H1 (cell line): ENCODE results near the gene ALG6. TPM values are rescaled to one million over a fixed set of nuclear protein-coding genes. Genes with fewer than 3 reads are reported as not detected.
A peak's percentile ranks its signal among the peaks of the same experiment; 100 is the strongest.

ENCODE experiments used
- CTCF ChIA-PET: fragments of 300-600 bp; sonication (Branson Sonifier 250); formaldehyde crosslinking; loops from one replicate; lab custom pipeline; 2021; ENCODE audit not compliant: partially characterized antibody; lab: Charles Lee
- POLR2A ChIA-PET: fragments of 300-600 bp; sonication (Branson Sonifier 250); formaldehyde crosslinking; loops from one replicate; lab custom pipeline; 2021; ENCODE audit warnings: inconsistent platforms; ENCODE audit not compliant: partially characterized antibody; lab: Charles Lee
- DNase-seq, 2 experiments: peaks; one replicate each; pipeline versions ENCODE4 v3.0.0 to v3.0.0-alpha.2; 2010 to 2022; ENCODE audit warnings: low spot score in 2 of 2, low read depth in 1 of 2, mixed read lengths in 1 of 2
- FAIRE-seq: peaks from 2 replicates; lab custom pipeline; 2011; peaks lifted over from hg19 to GRCh38; lab: Jason Lieb, UNC
- H2AFZ ChIP-seq: 2 replicates; pipeline ENCODE4 v1.8.1; 2012; ENCODE audit warnings: low read length, inconsistent platforms
- H2AK5ac ChIP-seq: 2 replicates; pipeline ENCODE4 v1.6.1; 2013; ENCODE audit warnings: low read depth, low read length
- H2BK120ac ChIP-seq: replicated peaks from 2 replicates; pipeline ENCODE3; 2013; ENCODE audit warnings: low read depth, low read length, inconsistent platforms
- H2BK12ac ChIP-seq: 2 replicates; pipeline ENCODE4 v1.6.1; 2013; ENCODE audit warnings: low read depth, low read length
- H2BK15ac ChIP-seq: 2 replicates; pipeline ENCODE4 v1.6.1; 2013; ENCODE audit warnings: low read length
- H2BK20ac ChIP-seq: 2 replicates; pipeline ENCODE4 v1.6.1; 2013; ENCODE audit warnings: low read length
- H2BK5ac ChIP-seq: 2 replicates; pipeline ENCODE4 v1.6.1; 2013; ENCODE audit warnings: low read depth, low read length
- H3K14ac ChIP-seq: 2 replicates; pipeline ENCODE4 v1.6.1; 2013; ENCODE audit warnings: inconsistent platforms; ENCODE audit not compliant: insufficient read length
- H3K18ac ChIP-seq: 2 replicates; pipeline ENCODE4 v1.6.1; 2013; ENCODE audit warnings: low read length; ENCODE audit errors: extremely low read depth
- H3K23ac ChIP-seq: 2 replicates; pipeline ENCODE4 v1.6.1; 2013; ENCODE audit warnings: inconsistent platforms; ENCODE audit not compliant: insufficient read length
- H3K23me2 ChIP-seq: 2 replicates; pipeline ENCODE4 v1.6.1; 2013; ENCODE audit warnings: low read depth, low read length
- H3K27ac ChIP-seq: 2 replicates; pipeline ENCODE4 v1.6.1; 2011; ENCODE audit warnings: low read depth, low read length, inconsistent platforms
- H3K27me3 ChIP-seq, 4 experiments: replicated peaks in 1 of 4; 1 replicate in 1 of 4; 2 replicates in 3 of 4; pipeline versions ENCODE4 v1.6.1 to v1.8.1; 2011 to 2013; ENCODE audit warnings: low read length in 3 of 4, mild to moderate bottlenecking in 3 of 4, inconsistent platforms in 2 of 4, mixed read lengths in 2 of 4, moderate library complexity in 1 of 4; ENCODE audit not compliant: control insufficient read depth in 3 of 4, insufficient read depth in 3 of 4; ENCODE audit errors: extremely low read depth in 1 of 4
- H3K36me3 ChIP-seq, 4 experiments: 2 replicates each; pipeline versions ENCODE4 v1.6.1 to v1.8.1; 2011 to 2013; ENCODE audit warnings: mild to moderate bottlenecking in 4 of 4, low read length in 3 of 4, moderate library complexity in 2 of 4, control low read depth in 1 of 4, inconsistent platforms in 1 of 4; ENCODE audit not compliant: insufficient read depth in 4 of 4, control insufficient read depth in 2 of 4
- H3K4ac ChIP-seq: replicated peaks from 2 replicates; pipeline ENCODE3; 2013; ENCODE audit warnings: low read length, low read depth, mixed read lengths, inconsistent platforms; ENCODE audit not compliant: insufficient read length
- H3K4me1 ChIP-seq, 4 experiments: replicated peaks in 1 of 4; 1 replicate in 1 of 4; 2 replicates in 3 of 4; pipeline versions ENCODE4 v1.6.1 to v1.8.1; 2011 to 2013; ENCODE audit warnings: low read length in 3 of 4, inconsistent platforms in 2 of 4, mixed read lengths in 1 of 4; ENCODE audit not compliant: insufficient read depth in 4 of 4, control insufficient read depth in 3 of 4
- H3K4me2 ChIP-seq, 2 experiments: 2 replicates each; pipeline versions ENCODE4 v1.6.1 to v1.8.1; 2011 to 2013; ENCODE audit warnings: low read depth in 2 of 2, low read length in 2 of 2, control low read depth in 1 of 2, inconsistent platforms in 1 of 2, mild to moderate bottlenecking in 1 of 2; ENCODE audit not compliant: insufficient read depth in 1 of 2
- H3K4me3 ChIP-seq, 4 experiments: fragments of 200-600, 300-600 bp in 1 of 4; sonication (generic), shearing (Covaris generic), sonication (Bioruptor Twin) in 1 of 4; 2 replicates each; pipeline versions ENCODE4 v1.5.1 to v1.8.1; 2011 to 2016; ENCODE audit warnings: low read length in 4 of 4, low read depth in 3 of 4, control low read depth in 2 of 4, inconsistent platforms in 2 of 4, mild to moderate bottlenecking in 2 of 4, mixed read lengths in 1 of 4, moderate library complexity in 1 of 4; ENCODE audit not compliant: insufficient read depth in 2 of 4; ENCODE audit errors: extremely low read depth in 1 of 4
- H3K56ac ChIP-seq: replicated peaks from 2 replicates; pipeline ENCODE3; 2013; ENCODE audit warnings: low read depth, mild to moderate bottlenecking, mixed read lengths, low read length, inconsistent platforms; ENCODE audit not compliant: insufficient read length
- H3K79me1 ChIP-seq: 2 replicates; pipeline ENCODE4 v1.6.1; 2013; ENCODE audit warnings: low read depth, low read length, control low read depth
- H3K79me2 ChIP-seq, 2 experiments: 2 replicates each; pipeline versions ENCODE4 v1.6.1 to v1.8.1; 2012 to 2013; ENCODE audit warnings: low read length in 2 of 2, mild to moderate bottlenecking in 2 of 2, inconsistent platforms in 1 of 2; ENCODE audit not compliant: insufficient read depth in 2 of 2, control insufficient read depth in 1 of 2
- H3K9ac ChIP-seq, 4 experiments: replicated peaks in 1 of 4; 1 replicate in 1 of 4; 2 replicates in 3 of 4; pipeline versions ENCODE4 v1.6.1 to v1.8.1; 2011 to 2013; ENCODE audit warnings: low read depth in 3 of 4, low read length in 3 of 4, control low read depth in 2 of 4, mild to moderate bottlenecking in 2 of 4, moderate library complexity in 2 of 4, inconsistent platforms in 1 of 4; ENCODE audit errors: extremely low read depth in 1 of 4
- H3K9me3 ChIP-seq, 2 experiments: 2 replicates each; pipeline versions ENCODE4 v1.6.1 to v1.8.1; 2012 to 2013; ENCODE audit warnings: mild to moderate bottlenecking in 2 of 2, moderate library complexity in 2 of 2, control low read depth in 1 of 2, inconsistent platforms in 1 of 2, low read depth in 1 of 2, low read length in 1 of 2, mixed read lengths in 1 of 2; ENCODE audit not compliant: insufficient read depth in 2 of 2
- H4K20me1 ChIP-seq, 2 experiments: replicated peaks in 1 of 2; 2 replicates each; pipeline versions ENCODE3 to v1.8.1; 2011 to 2013; ENCODE audit warnings: inconsistent platforms in 2 of 2, low read length in 2 of 2, mild to moderate bottlenecking in 1 of 2; ENCODE audit not compliant: insufficient read depth in 2 of 2, control insufficient read depth in 1 of 2
- H4K5ac ChIP-seq: 2 replicates; pipeline ENCODE4 v1.6.1; 2013; ENCODE audit warnings: low read length, low read depth, mixed read lengths, inconsistent platforms; ENCODE audit not compliant: insufficient read length
- H4K8ac ChIP-seq: 2 replicates; pipeline ENCODE4 v1.8.0; 2013; ENCODE audit warnings: mild to moderate bottlenecking, moderate library complexity, low read length, inconsistent platforms; ENCODE audit not compliant: insufficient read depth; ENCODE audit errors: extremely low read depth
- H4K91ac ChIP-seq: replicated peaks from 2 replicates; pipeline ENCODE3; 2013; ENCODE audit warnings: low read length, mixed read lengths, inconsistent platforms; ENCODE audit not compliant: insufficient read length
- HDAC2 ChIP-seq, 2 experiments: fragments of 300-600 bp in 1 of 2; sonication (generic) in 1 of 2; IDR thresholded peaks; 2 replicates each; pipeline ENCODE4 v1.6.1; 2011 to 2012; ENCODE audit warnings: low read depth in 2 of 2, low read length in 2 of 2, mild to moderate bottlenecking in 2 of 2, moderate library complexity in 2 of 2, borderline replicate concordance in 1 of 2, inconsistent platforms in 1 of 2
- KDM1A ChIP-seq: fragments of 200-600, 300-600 bp; sonication (generic); IDR thresholded peaks from 2 replicates; pipeline ENCODE4 v1.7.1; 2016; ENCODE audit warnings: mild to moderate bottlenecking, low read length, borderline replicate concordance
- RAD21 ChIP-seq, 2 experiments: IDR thresholded peaks in 1 of 2; conservative IDR thresholded peaks in 1 of 2; 2 replicates each; pipeline ENCODE4 v1.6.1; 2011; ENCODE audit warnings: low read depth in 2 of 2, low read length in 2 of 2, improper control_type of control experiment in 1 of 2, inconsistent platforms in 1 of 2, mild to moderate bottlenecking in 1 of 2, moderate library complexity in 1 of 2
- TEAD4 ChIP-seq: IDR thresholded peaks from 2 replicates; pipeline ENCODE4 v1.6.1; 2012; ENCODE audit warnings: low read depth, low read length, inconsistent platforms, mixed read lengths
- WGBS, 2 experiments: shearing (Covaris generic) in 1 of 2; methylation state at CpG; one replicate each; pipeline versions ENCODE4 v1.1.6 to v1.1.7; 2013 to 2015; ENCODE audit warnings: low lambda C conversion rate in 2 of 2, mixed read lengths in 2 of 2, inconsistent platforms in 1 of 2, low coverage in 1 of 2, missing lambda C conversion rate in 1 of 2; ENCODE audit not compliant: insufficient replicate concordance in 2 of 2, insufficient coverage in 1 of 2, insufficient read length in 1 of 2; ENCODE audit errors: extremely low coverage in 1 of 2, missing lambda C conversion rate in 1 of 2; 5-methylcytosine and 5-hydroxymethylcytosine counted together
- polyA plus RNA-seq, 7 experiments: library from polyadenylated mRNA; depleted of rRNA in 3 of 7; stranded (reverse) in 5 of 7; unstranded in 2 of 7; fragments of >200 nt in 5 of 7; fragments of 200-250 nt in 2 of 7; gene quantifications; 1 replicate in 5 of 7; 2 replicates in 1 of 7; 4 replicates in 1 of 7; pipeline versions ENCODE4 v1.2.1 to v1.2.3, GENCODE V29; 2011 to 2013; ENCODE audit warnings: missing spikeins in 2 of 7, mixed read lengths in 2 of 7
- total RNA-seq: library from RNA; stranded (reverse); fragmentation: NEBNext Ultra II Directional; extraction: Animal tissue kit (Norgen Biotek cat#: 25700); gene quantifications from 2 replicates; pipeline ENCODE4 v1.2.1, GENCODE V29; 2021

Gene ALG6
- total and polyA plus RNA-seq, 2 of the 8 experiments (the other 6 are each of a cell fraction or from before 2014, with no cell fraction given): 17.8 to 26.8 TPM

GRCh38 chr1:63461661-63462230, 94.3 kb downstream of the ALG6 start:
- ChIA-PET POLR2A (no interaction called here), CTCF (no interaction called here)
- Histone ChIP-seq H2BK12ac (no peak overlapping the region), H3K14ac (no peak overlapping the region), H4K5ac (no peak overlapping the region), H2BK5ac (no peak overlapping the region), H3K27me3 (no peaks in the 10 kb centered on the region), H4K91ac (no peak overlapping the region), H3K9ac (no peak overlapping the region), H3K79me1 (no peaks in the 10 kb centered on the region), H2BK120ac (no peak overlapping the region), H4K8ac (no peak overlapping the region), H3K18ac (no peak overlapping the region), H2BK15ac (no peak overlapping the region), H3K4ac (no peak overlapping the region), H3K9me3 (peaks cover 0 to 8% of the 10 kb centered on the region in 2 experiments; a peak in 1 of 4 replicates), H3K4me3 (no peak overlapping the region), H3K23me2 (no peaks in the 10 kb centered on the region), H4K20me1 (no peaks in the 10 kb centered on the region), H3K4me2 (no peak overlapping the region), H3K27ac (no peak overlapping the region), H3K23ac (no peak overlapping the region), H3K4me1 (no peaks in the 10 kb centered on the region), H3K56ac (no peak overlapping the region), H2AFZ (no peak overlapping the region), H2BK20ac (no peak overlapping the region), H2AK5ac (no peak overlapping the region), H3K79me2 (no peaks in the 10 kb centered on the region), H3K36me3 (peaks cover 0 to 4% (median 2%) of the 10 kb centered on the region in 4 experiments; a peak in 1 of 8 replicates)
- no peak for DNase-seq
- WGBS, 2 experiments: 92% methylated on average over 1 of the region's 1 CpG; no CpG with 5 or more reads in 1 of the 2 experiments
- no peak for TF ChIP-seq TEAD4
- TF ChIP-seq KDM1A: peak; percentile 72; the same call in 1 of the 2 replicates
- peak in 1 of 2 experiments; percentile 45; a peak in 1 of 4 replicates for TF ChIP-seq HDAC2 (IDR thresholded peaks at IDR 0.05; ENCODE audit: borderline replicate concordance in 1 of 2, low read depth in 2 of 2, low read length in 2 of 2)
- no peak for TF ChIP-seq RAD21 (IDR thresholded peaks at IDR 0.05 in 1 of 2, conservative IDR thresholded peaks at IDR 0.05 in 1 of 2; ENCODE audit: low read depth in 2 of 2, low read length in 2 of 2)
- no peak for FAIRE-seq
